ENCODE measurements around the gene TRPM7. TPM values are rescaled to one million over a fixed set of nuclear protein-coding genes. Genes with fewer than 3 reads are reported as not detected.

Gene TRPM7
- total and polyA plus RNA-seq, 9 donors = 12.4 to 57.2 (median 40.4) TPM

GRCh38 chr15:50641318-50641717 lies 45.3 kb downstream of the TRPM7 start:
- WGBS, 3 donors = 82 to 88% (median 86%) methylated on average over 2 of the region's 2 CpGs
- H3K36me3 ChIP-seq = no peaks in the 10 kb centered on the region

GRCh38 chr15:50636146-50636545 lies 50.5 kb downstream of the TRPM7 start:
- Histone ChIP-seq H3K4me1 (ENCODE audit: insufficient read depth) (no peaks in the 10 kb centered on the region), H3K27me3 (no peaks in the 10 kb centered on the region), H3K9me3 (no peaks in the 10 kb centered on the region), H3K4me3 (no peak overlapping the region), H3K36me3 (no peaks in the 10 kb centered on the region), H3K27ac (no peak overlapping the region)
- intact Hi-C loops (cut with DNase I) = no loop called here
- 94 to 96% (median 96%) methylated on average over 9 of the region's 9 CpGs for WGBS, 3 donors
- DNase-seq = no peak
- TF ChIP-seq POLR2A (IDR thresholded peaks at IDR 0.05) (no peak), EP300 (IDR thresholded peaks at IDR 0.05) (no peak), CTCF (IDR thresholded peaks at IDR 0.05) (no peak)

More at GRCh38 chr15:50641318-50641717, 45.3 kb downstream of the TRPM7 start:
- no peak for DNase-seq
- intact Hi-C loops (cut with DNase I) = no loop called here
- H3K4me3 ChIP-seq = no peak overlapping the region
- H3K27ac ChIP-seq = no peak overlapping the region
- TF ChIP-seq CTCF (IDR thresholded peaks at IDR 0.05) = no peak
- TF ChIP-seq EP300 (IDR thresholded peaks at IDR 0.05) = no peak
- TF ChIP-seq POLR2A (IDR thresholded peaks at IDR 0.05) = no peak
- no peaks in the 10 kb centered on the region for H3K9me3 ChIP-seq
- H3K4me1 ChIP-seq (ENCODE audit: insufficient read depth) = no peaks in the 10 kb centered on the region
- no peaks in the 10 kb centered on the region for H3K27me3 ChIP-seq

GRCh38 chr15:50633653-50634052 lies 52.9 kb downstream of the TRPM7 start:
- WGBS, 3 donors = 52 to 69% (median 54%) methylated on average over 3 of the region's 3 CpGs
- no peaks in the 10 kb centered on the region for H3K27me3 ChIP-seq
- DNase-seq = no peak
- no peak overlapping the region for H3K4me3 ChIP-seq
- no peak for TF ChIP-seq POLR2A (IDR thresholded peaks at IDR 0.05)
- no peak for TF ChIP-seq CTCF (IDR thresholded peaks at IDR 0.05)
- no peak for TF ChIP-seq EP300 (IDR thresholded peaks at IDR 0.05)
- no peaks in the 10 kb centered on the region for H3K36me3 ChIP-seq
- no peaks in the 10 kb centered on the region for H3K4me1 ChIP-seq (ENCODE audit: insufficient read depth)
- no peak overlapping the region for H3K27ac ChIP-seq
- intact Hi-C loops (cut with DNase I) = no loop called here
- H3K9me3 ChIP-seq = no peaks in the 10 kb centered on the region

GRCh38 chr15:50628421-50628820 lies 58.2 kb downstream of the TRPM7 start:
- Histone ChIP-seq H3K4me3 (no peak overlapping the region), H3K4me1 (ENCODE audit: insufficient read depth) (no peaks in the 10 kb centered on the region), H3K27ac (no peak overlapping the region), H3K9me3 (no peaks in the 10 kb centered on the region), H3K36me3 (no peaks in the 10 kb centered on the region), H3K27me3 (no peaks in the 10 kb centered on the region)
- TF ChIP-seq CTCF (IDR thresholded peaks at IDR 0.05) (no peak), POLR2A (IDR thresholded peaks at IDR 0.05) (no peak), EP300 (IDR thresholded peaks at IDR 0.05) (no peak)
- no peak for DNase-seq
- intact Hi-C loops (cut with DNase I) = no loop called here
- 93 to 96% (median 94%) methylated on average over 5 of the region's 5 CpGs for WGBS, 3 donors
